Activated CD8-positive, alpha-beta memory T cell treated with anti-CD3 and anti-CD28 coated beads, Interleukin-2, amount 50 U/mL, for 48 hours (primary cell): ENCODE data around the gene SAP130.

Source experiments
- DNase-seq: peaks from one replicate; pipeline ENCODE4 v3.0.0-alpha.2; 2020

Gene SAP130

DNA sequence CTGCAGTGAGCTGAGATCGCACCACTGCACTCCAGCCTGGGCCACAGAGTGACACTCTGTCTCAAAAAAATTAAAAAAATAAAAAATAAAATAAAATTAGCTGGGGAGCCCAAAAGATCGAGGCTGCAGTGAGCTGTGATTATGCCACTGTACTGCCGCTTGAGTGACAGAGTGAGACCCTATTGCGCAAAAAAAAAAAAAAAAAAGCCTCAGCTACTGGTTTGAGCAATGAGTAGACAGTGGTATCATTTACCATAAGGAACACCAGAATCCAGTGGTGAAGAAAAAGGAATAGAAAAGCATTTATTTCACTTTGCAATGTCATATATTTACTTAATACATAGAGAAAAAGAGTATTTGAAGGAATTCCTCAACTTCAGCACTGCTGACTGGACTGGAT is 3.0 kb downstream of the SAP130 start:
- no peak for DNase-seq

DNA sequence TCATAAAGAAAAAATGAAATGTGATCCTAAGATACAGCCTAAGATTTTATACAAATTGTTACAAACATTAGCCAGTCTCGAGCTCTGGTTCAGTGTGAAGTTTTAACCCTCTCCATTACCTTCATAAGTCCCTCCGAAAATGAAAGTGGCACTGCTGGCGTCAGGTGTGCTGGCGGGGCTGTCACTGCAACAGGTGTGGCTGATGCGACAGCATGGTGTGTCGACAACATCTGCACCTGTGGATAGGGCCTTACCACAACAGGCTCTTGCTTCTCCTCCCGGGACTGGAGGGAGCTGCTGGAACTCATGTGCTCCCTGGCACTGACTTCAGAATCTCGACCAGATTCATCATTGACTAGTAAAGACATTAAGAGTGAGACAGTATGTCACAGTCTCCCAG is 10.3 kb downstream of the SAP130 start:
- DNase-seq = no peak

DNA sequence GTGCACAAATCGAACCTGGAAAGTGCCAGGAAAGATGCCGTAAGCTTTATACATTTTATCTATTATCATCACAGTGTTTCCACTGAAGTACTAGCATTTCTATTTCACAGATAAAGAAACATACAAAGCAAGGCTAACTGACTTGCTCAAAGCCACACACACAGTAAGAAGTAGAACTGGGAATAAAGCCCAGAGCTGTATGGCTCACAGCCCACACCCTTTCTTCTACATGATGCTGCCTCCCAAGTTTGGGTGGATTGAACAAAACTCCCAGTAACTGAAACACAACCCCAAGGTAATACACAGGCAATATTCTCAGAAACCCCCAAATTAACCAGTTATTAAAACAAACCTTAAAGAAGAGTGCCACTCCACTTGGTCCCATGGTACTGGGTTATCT is 11.2 kb downstream of the SAP130 start:
- no peak for DNase-seq

DNA sequence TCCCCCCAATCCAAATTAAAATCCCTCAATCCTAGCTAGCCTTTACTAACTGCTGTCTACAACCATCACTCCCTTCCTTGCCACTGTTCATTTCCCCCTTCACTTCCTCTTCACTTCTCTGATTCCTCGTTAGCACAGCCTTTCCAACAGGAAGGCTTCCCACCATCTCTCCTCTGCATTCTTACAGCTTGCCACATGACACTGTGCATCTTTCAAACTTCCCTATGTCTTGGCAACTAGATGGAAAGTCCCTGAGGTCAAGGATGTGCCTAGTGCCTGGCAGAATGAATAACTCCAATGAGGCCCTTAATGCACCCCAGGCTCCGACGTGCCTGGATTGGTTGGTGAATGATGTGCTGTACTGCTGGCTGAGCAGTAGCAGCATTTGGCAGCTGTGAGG is 15.2 kb downstream of the SAP130 start:
- no peak for DNase-seq

DNA sequence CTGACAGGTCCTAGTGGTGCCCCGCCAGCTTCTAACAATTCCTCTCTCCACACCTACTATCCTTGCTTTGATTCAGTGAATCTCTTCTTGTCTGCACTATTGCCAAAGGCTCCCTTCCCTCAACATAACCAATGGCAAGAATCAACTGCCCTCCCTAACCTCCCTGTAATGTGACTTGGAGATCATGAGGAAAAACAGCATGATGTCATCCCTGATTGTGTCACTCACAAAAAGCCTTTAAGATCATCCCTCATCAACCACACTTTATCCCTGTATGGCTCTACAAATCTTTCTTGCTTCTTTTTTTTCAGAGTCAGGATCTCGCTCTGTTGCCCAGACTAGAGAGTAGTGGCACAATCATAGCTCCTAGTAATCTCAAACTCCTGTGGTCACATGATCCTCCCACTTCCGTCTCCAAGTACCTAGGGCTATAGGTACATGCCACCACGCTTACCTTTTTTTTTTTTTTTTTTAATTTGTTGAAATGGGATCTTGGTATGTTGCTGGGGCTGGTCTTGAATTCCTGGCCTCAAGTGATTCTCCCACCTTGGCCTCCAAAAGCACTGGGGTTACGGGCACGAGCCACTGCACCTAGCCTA is 19.7 kb downstream of the SAP130 start:
- DNase-seq = no peak

DNA sequence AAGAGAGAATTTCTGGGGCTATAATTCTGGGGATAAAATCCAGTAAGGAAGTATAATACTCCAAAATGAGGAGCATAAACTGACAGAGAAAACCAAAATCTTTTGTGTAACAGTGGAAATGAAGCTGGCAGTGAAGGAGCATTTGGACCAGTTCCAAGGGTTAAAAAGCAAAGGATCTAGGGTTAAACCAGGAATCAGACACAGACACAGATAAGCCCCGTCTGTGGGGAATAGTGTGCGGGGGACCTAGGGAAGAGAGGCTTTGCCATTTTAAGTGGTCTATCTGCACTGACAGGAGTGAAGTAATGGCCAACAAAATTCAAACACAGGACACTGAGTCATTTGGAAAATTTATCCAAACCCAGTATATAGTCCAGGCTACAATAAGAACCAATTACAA is 23.4 kb downstream of the SAP130 start:
- DNase-seq = no peak

DNA sequence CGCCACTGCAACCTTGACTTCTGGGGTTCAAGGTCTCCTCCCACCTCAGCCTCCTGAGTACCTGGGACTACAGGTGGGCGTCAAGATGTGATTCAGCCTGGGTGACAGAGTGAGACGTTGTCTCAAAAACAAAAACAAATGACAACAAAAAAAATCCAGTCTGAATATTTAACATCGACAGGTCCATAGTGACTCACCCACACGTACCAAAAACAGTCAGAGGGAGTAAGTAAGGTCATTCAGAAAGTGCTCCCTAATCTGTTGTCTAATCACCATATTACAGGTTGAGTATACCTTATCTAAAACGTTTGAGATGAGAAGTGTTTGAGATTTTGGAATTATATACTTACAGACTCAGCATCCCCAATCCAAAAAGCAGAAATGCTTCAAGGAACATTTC is 24.4 kb downstream of the SAP130 start:
- no peak for DNase-seq

- DNase-seq = no peak
These were observed 31.7 kb downstream of the SAP130 start for GRCh38 chr2:127996160-127996559.

DNA sequence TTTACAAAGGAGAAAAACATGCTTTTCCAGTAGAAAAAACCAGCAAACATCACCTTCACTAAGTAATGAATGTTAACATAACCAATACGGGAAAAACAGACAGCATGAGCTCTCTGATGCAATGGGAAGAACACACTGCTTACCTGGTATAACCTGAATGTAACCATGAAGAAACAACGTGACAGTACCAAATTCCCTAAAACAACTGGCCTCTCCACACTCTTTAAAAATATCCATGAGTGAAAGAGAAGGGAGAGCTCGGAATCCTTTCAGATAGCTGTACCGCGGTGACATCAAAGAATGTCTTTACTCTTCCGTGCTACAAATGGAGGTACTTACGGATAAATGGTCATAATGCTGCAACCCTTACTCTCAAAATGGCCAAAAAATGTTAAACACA is 32.1 kb downstream of the SAP130 start:
- no peak for DNase-seq

GRCh38 chr2:127993659-127994058 is 34.2 kb downstream of the SAP130 start:
- DNase-seq = no peak

GRCh38 chr2:127991742-127992141 is 36.1 kb downstream of the SAP130 start:
- no peak for DNase-seq

- no peak for DNase-seq
These were observed 41.2 kb downstream of the SAP130 start for GRCh38 chr2:127986548-127987079.

DNA sequence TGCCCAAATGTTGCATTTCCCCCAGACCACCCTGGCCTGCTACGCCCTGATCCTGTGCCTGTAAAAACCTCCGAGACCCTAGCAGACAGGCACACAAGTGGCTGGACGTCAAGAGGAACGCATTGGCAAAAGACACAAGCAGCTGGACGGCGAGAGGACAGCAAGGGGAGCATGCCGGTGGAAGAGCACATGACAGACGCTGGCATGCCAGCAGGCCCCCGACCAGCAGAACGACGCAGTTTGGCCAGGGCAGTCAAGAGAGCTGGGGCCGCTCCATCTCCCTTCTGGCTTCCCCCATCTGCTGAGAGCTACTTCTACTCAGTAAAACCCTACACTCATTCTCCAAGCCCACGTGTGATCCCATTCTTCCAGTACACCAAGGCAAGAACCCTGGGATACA is 42.1 kb downstream of the SAP130 start:
- DNase-seq = no peak

DNA sequence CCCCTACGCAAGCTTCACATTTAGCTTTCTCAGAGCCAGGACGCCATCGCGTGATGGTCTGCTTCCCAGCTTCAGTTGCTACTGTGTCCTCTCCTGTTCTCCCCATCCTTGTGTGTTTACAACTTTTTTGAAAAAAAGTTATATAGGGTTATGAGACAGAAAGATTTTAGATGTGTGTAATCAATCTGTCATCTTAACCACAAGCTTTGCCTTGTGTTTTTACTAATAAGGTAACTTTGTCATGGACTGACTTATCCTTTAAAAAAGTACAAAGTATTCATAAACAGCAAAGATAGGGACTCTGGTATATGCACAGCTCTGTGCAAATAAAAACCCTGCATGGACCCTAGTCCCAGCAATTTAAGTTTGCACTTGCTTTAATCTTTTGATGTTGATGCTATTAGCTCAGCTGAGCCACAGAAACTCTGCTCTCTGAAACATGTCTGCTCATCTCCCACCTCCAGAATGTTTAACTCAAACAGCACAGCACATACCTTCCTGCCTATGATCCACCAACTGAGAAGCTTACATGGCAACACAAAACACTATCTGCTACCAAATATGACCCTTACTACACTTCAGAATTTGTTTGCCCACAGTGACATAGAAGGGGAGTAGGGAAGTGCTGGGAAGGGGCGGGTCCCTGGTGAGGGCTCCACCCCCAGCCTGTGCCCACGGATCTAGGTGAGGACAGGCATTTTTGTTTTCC is 42.7 kb downstream of the SAP130 start:
- DNase-seq = no peak

GRCh38 chr2:127984551-127984950 is 43.3 kb downstream of the SAP130 start:
- DNase-seq = no peak

DNA sequence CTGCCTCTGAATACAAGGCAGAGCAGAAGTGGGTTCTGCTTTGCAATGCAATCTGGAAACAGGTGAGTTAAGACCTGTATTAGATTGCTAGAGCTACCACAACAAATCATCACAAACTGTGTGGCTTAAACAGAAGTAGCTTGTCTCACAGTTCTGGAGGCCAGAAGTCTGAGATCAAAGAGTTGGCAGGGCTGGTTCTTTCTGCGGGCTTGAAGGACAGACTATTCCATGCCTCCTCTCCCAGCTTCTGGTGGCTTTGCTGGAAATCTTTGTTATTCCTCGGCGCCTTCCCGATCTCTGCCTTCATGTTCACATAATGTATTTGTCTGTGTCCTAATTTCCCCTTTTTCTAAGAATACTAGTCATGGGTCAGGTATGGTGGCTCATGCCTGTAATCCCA is 58.4 kb downstream of the SAP130 start:
- DNase-seq = no peak

DNA sequence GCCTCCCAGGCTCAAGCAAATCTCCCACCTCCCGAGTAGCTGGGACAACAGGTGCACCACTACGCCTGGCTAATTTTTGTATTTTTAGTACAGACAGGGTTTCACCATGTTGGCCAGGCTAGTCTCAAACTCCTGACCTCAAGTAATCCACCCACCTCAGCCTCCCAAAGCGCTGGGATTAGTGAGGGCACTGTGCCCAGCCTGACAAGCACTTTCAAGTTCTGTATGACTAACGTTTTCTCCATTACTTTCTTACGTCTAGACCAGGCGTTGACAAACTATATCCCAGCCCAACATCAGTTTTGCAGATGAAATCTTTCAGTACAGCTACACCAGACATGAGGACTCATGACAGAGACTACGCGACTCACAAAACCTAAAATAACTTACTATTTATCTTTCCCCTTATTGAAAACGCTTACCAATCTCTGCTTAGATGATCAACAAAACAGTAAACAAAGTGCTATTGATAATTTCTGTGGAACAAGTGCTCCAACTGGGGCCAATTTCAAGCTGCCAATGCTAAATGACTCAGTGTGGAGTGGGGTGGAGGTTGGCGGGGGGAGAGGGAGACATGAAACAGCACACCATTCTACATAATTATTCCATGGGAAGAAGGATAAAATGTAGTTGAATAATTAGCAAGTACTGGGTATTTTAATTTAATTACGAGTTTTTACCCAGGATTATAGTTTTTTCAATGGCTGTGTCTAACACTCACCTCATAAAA is 59.1 kb downstream of the SAP130 start:
- DNase-seq = no peak

DNA sequence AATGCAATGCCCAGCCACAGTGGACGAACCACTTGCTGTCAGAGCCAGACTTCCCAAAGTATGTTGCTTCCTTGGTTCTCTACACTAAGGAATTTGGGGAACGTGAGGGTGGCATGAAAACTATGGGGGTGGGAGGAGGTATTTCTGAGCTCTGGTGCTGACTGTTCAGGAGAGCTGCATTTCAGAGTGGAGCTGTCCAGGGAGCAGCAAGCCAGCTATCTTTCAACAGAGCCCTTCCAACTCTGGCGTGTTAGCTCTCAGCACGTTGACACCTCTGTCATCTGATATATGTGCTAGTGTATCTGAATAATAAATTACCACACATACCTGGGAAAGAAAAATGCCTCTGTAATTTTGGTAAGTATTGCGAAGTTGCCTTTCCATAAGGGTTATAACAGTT is 66.1 kb downstream of the SAP130 start:
- DNase-seq = no peak

DNA sequence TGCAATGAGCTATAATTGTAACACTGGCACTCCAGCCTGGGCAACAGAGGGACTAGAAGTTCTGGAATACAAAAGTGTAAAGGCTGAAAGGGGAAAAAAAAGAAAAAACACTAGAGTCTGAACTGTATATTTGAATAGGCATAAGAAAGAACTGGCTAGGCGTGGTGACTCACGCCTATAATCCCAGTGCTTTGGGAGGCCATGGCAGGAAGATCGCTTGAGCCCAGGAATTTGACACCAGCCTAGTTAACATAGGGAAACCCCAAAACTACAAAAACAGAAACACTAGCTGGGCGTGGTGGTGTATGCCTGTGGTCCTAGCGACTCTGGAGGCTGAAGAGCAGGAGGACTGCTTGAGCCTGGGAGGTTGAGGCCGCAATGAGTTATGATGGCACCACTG is 70.6 kb downstream of the SAP130 start:
- no peak for DNase-seq

DNA sequence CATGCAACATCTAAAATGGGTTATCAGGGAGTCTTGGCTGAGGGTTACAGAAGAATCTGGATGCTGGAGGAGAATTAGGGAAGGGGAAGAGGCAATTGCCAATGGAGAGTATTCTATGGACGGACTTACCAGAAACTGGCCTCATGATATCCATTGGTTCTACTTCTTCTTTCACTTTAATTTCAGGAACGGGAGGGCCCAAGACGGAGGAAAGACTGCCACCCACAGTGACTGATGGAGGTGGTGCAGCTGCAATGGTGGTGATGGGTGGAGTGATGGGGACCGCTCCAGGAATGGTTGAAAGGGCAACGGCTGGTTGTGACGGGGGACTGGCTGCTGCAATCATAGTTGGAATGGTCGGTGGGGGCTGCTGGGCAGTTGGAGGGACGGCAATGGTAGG is 73.0 kb downstream of the SAP130 start:
- DNase-seq = no peak

DNA sequence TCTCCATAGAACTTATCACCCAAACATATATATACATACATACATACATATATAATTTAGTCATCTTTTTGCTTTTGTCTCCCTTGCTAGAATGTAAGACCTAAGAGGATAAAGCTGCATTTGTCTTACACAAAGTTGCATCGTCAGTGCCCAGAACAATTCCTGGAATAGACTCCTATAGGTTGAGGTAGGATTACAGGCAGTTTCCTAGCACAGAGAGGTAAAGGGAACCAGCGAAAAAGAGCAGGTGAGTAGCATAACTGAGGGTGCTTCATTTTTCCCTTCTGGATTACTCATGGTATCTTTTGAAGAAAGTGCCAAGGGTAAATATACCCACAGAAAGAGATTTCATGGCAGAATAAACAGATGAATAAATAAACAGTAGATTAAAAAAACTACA is 74.0 kb downstream of the SAP130 start:
- DNase-seq = no peak

- DNase-seq = no peak
These were observed 74.6 kb downstream of the SAP130 start for GRCh38 chr2:127953128-127953718.

GRCh38 chr2:127951026-127951425 is 76.8 kb downstream of the SAP130 start:
- DNase-seq = no peak

DNA sequence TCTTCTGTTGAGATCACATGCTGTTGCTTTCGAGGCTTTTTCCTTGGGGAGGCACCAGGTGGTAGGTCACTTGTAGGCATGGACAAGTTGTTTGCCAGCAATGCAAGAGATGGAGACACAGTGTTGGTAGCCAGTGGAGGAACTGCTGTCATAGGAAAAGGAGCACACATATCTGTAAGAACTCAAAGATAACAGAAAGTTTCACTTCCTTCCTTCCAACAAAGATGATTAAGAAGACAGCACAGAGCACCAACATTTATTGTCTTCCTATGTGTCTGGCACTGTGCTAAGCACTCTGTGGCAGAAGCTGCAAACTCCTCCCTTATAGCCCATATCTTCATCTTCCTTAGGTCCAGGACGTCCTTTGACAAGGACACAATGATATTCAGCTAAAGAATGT is 77.6 kb downstream of the SAP130 start:
- no peak for DNase-seq
